ENCODE results near the gene LAG3.

Gene LAG3

DNA sequence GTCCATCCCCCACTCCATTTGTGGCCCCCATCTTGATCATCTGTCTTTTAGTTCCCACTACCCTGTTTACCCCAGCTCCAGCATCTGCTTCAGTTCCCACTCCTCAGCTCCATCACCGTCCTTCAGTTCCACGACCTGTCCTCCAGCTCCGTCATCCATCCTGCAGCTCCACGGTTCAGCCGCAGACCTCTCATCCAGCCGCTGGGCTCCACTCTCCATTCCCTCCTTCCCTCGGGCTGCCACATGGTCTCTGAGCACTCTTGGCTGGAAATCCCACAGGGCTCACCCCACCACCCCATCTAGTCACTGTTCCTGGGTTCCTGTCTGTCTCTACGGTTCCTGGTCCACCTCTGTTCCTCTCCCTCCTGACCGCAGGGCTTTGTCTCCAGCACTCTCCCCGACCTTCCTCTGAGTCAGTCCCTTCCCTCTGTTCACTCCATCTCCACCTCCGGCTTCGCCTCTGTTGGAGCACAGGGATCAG, 52.6 kb downstream of the LAG3 start:
- TF ChIP-seq ZNF274 (IDR thresholded peaks at IDR 0.05; ENCODE audit: low read depth, low read length) = no peak
- H3K4me3 ChIP-seq (ENCODE audit: low read length) = no peak overlapping the region

GRCh38 chr12:6825398-6826124, 53.2 kb downstream of the LAG3 start:
- no peak for TF ChIP-seq ZNF274 (IDR thresholded peaks at IDR 0.05; ENCODE audit: low read depth, low read length)
- no peak overlapping the region for H3K4me3 ChIP-seq (ENCODE audit: low read length)

- no peak overlapping the region for H3K4me3 ChIP-seq (ENCODE audit: low read length)
Observed at GRCh38 chr12:6826125-6826733, 53.9 kb downstream of the LAG3 start.

GRCh38 chr12:6826734-6827436, 54.6 kb downstream of the LAG3 start:
- H3K4me3 ChIP-seq (ENCODE audit: low read length) = no peak overlapping the region
- TF ChIP-seq ZNF274 (IDR thresholded peaks at IDR 0.05; ENCODE audit: low read depth, low read length) = no peak

More at GRCh38 chr12:6826125-6826733, 53.9 kb downstream of the LAG3 start:
- no peak for TF ChIP-seq ZNF274 (IDR thresholded peaks at IDR 0.05; ENCODE audit: low read depth, low read length)

- H3K4me3 ChIP-seq (ENCODE audit: low read length) = no peak overlapping the region
- TF ChIP-seq ZNF274 (IDR thresholded peaks at IDR 0.05; ENCODE audit: low read depth, low read length) = no peak
Observed at GRCh38 chr12:6827437-6827911, 55.2 kb downstream of the LAG3 start.
